ENCODE results near the gene AMH. TPM values are rescaled to one million over a fixed set of nuclear protein-coding genes. Genes with fewer than 3 reads are reported as not detected.

The AMH gene
- total RNA-seq, 1 donor from 2014 or later: not detected

- Histone ChIP-seq H3K36me3 (ENCODE audit: control insufficient read depth, insufficient read depth, low read length) (no peaks in the 10 kb centered on the region), H3K27me3 (ENCODE audit: control insufficient read depth, insufficient read depth, low read length) (no peaks in the 10 kb centered on the region), H3K4me3 (ENCODE audit: low read depth, low read length) (no peak overlapping the region)
- no peak for DNase-seq (ENCODE audit: low read depth)
- TF ChIP-seq CTCF (IDR thresholded peaks at IDR 0.05; ENCODE audit: insufficient read depth, low read length, poor library complexity, severe bottlenecking): no peak
Observed at GRCh38 chr19:2243274-2244124, 5.6 kb upstream of the AMH start.

- Histone ChIP-seq H3K36me3 (ENCODE audit: control insufficient read depth, insufficient read depth, low read length) (no peaks in the 10 kb centered on the region), H3K27me3 (ENCODE audit: control insufficient read depth, insufficient read depth, low read length) (no peaks in the 10 kb centered on the region), H3K4me3 (ENCODE audit: low read depth, low read length) (no peak overlapping the region)
- no peak for TF ChIP-seq CTCF (IDR thresholded peaks at IDR 0.05; ENCODE audit: insufficient read depth, low read length, poor library complexity, severe bottlenecking)
- DNase-seq (ENCODE audit: low read depth): no peak
Observed at GRCh38 chr19:2244125-2244411, 5.1 kb upstream of the AMH start.

GRCh38 chr19:2244486-2244885, 4.6 kb upstream of the AMH start:
- TF ChIP-seq CTCF (IDR thresholded peaks at IDR 0.05; ENCODE audit: insufficient read depth, low read length, poor library complexity, severe bottlenecking): no peak
- no peak overlapping the region for H3K4me3 ChIP-seq (ENCODE audit: low read depth, low read length)
- no peaks in the 10 kb centered on the region for H3K36me3 ChIP-seq (ENCODE audit: control insufficient read depth, insufficient read depth, low read length)
- no peak for DNase-seq (ENCODE audit: low read depth)
- peaks cover 1% of the 10 kb centered on the region for H3K27me3 ChIP-seq (ENCODE audit: control insufficient read depth, insufficient read depth, low read length)

GRCh38 chr19:2245273-2245672, 3.9 kb upstream of the AMH start:
- Histone ChIP-seq H3K4me3 (ENCODE audit: low read depth, low read length) (no peak overlapping the region), H3K27me3 (ENCODE audit: control insufficient read depth, insufficient read depth, low read length) (peaks cover 9% of the 10 kb centered on the region), H3K36me3 (ENCODE audit: control insufficient read depth, insufficient read depth, low read length) (no peaks in the 10 kb centered on the region)
- TF ChIP-seq CTCF (IDR thresholded peaks at IDR 0.05; ENCODE audit: insufficient read depth, low read length, poor library complexity, severe bottlenecking): no peak
- DNase-seq (ENCODE audit: low read depth): no peak

GRCh38 chr19:2246014-2246620, 3.0 kb upstream of the AMH start:
- TF ChIP-seq CTCF (IDR thresholded peaks at IDR 0.05; ENCODE audit: insufficient read depth, low read length, poor library complexity, severe bottlenecking): no peak
- Histone ChIP-seq H3K4me3 (ENCODE audit: low read depth, low read length) (no peak overlapping the region), H3K36me3 (ENCODE audit: control insufficient read depth, insufficient read depth, low read length) (no peaks in the 10 kb centered on the region), H3K27me3 (ENCODE audit: control insufficient read depth, insufficient read depth, low read length) (peaks cover 17% of the 10 kb centered on the region)
- DNase-seq (ENCODE audit: low read depth): no peak
